GM10248 (cell line): ENCODE data around the gene SPATA25.
"Not testable (repeated sequence)": the region's sequence is repeated elsewhere in the genome, so short reads cannot be mapped to it uniquely, and the experiment has no call there.

Experiments
- CTCF ChIA-PET: fragments of 300-600 bp; sonication (Branson Sonifier 250); formaldehyde crosslinking; extraction: SDS; loops from one replicate; lab custom pipeline; 2021; ENCODE audit warnings: antibody characterized with exemption; lab: Yijun Ruan, JAX
- POLR2A ChIA-PET: fragments of 350-650 bp; sonication (Branson Sonifier 250); formaldehyde crosslinking; extraction: SDS; loops from one replicate; lab custom pipeline; 2020; ENCODE audit warnings: antibody characterized with exemption; lab: Yijun Ruan, JAX
- DNase-seq: peaks from one replicate; pipeline ENCODE4 v3.0.0; 2012; ENCODE audit errors: extremely low spot score
- CTCF ChIP-seq: IDR thresholded peaks from 2 replicates; pipeline ENCODE4 v1.5.1; 2012; ENCODE audit warnings: mild to moderate bottlenecking, low read depth; ENCODE audit errors: extremely low read depth, missing control alignments, control extremely low read depth

The SPATA25 gene

GRCh38 chr20:45902199-45902701 is 14.8 kb upstream of the SPATA25 start:
- CTCF ChIA-PET: interaction anchor here (0.8 to 1.9 kb wide), 3 partner anchors 9 to 539 kb away, joined by 3 to 8 read pairs (median 3); partner anchors contain the start of gene SYS1
- no peak for TF ChIP-seq CTCF
- POLR2A ChIA-PET: interaction anchor here (1.5 kb wide), 2 partner anchors 9 to 10 kb away, joined by 7 read pairs; no protein-coding TSS in a partner anchor
- DNase-seq: no peak

GRCh38 chr20:45901332-45901731 is 13.9 kb upstream of the SPATA25 start:
- ChIA-PET CTCF (interaction anchor here (0.9 to 1.9 kb wide), 3 partner anchors 8 to 538 kb away, joined by 3 to 8 read pairs (median 6); partner anchors contain the start of gene SYS1), POLR2A (interaction anchor here (0.7 to 1.5 kb wide), 2 partner anchors 9 to 70 kb away, joined by 4 to 7 read pairs; no protein-coding TSS in a partner anchor)
- DNase-seq: not testable (repeated sequence)

GRCh38 chr20:45899046-45899835 is 11.8 kb upstream of the SPATA25 start:
- TF ChIP-seq CTCF: no peak
- CTCF ChIA-PET: interaction anchor here (0.8 to 2.0 kb wide), 4 partner anchors 8 to 72 kb away, joined by 3 to 4 read pairs (median 4); partner anchors contain the start of genes CTSA and NEURL2
- POLR2A ChIA-PET: interaction anchor here (0.6 to 1.5 kb wide), 3 partner anchors 9 to 65 kb away, joined by 3 to 6 read pairs (median 4); partner anchors contain the start of gene NEURL2
- DNase-seq: no peak

- no peak for DNase-seq
- POLR2A ChIA-PET: no interaction called here
- TF ChIP-seq CTCF: no peak
- CTCF ChIA-PET: interaction anchor here (1.5 to 2.0 kb wide), 2 partner anchors 16 to 73 kb away, joined by 3 to 4 read pairs; no protein-coding TSS in a partner anchor
These were observed 10.9 kb upstream of the SPATA25 start for GRCh38 chr20:45898285-45898684.

GRCh38 chr20:45897692-45898091 is 10.3 kb upstream of the SPATA25 start:
- CTCF ChIA-PET: interaction anchor here (1.0 to 2.0 kb wide), 3 partner anchors 8 to 73 kb away, joined by 3 to 4 read pairs (median 3); no protein-coding TSS in a partner anchor
- DNase-seq: no peak
- TF ChIP-seq CTCF: no peak
- POLR2A ChIA-PET: no interaction called here

GRCh38 chr20:45897289-45897688 is 9.9 kb upstream of the SPATA25 start:
- ChIA-PET CTCF (interaction anchor here (1.0 kb wide), 1 partner anchor 8 kb away, joined by 3 read pairs; no protein-coding TSS in a partner anchor), POLR2A (no interaction called here)
- DNase-seq: no peak
- no peak for TF ChIP-seq CTCF
